Ovary (tissue), 9 donors: Measurements from ENCODE around the gene UROC1. TPM values are rescaled to one million over a fixed set of nuclear protein-coding genes. Genes with fewer than 3 reads are reported as not detected.

Experiments
- DNase-seq, 5 donors: peaks; one replicate each; pipeline ENCODE4 v3.0.0-alpha.2; 2019 to 2020
- H3K27ac ChIP-seq, 2 donors: fragments of 200-600 bp; one replicate each; pipeline versions ENCODE4 v1.5.1 to v1.8.0; 2019 to 2022
- H3K27me3 ChIP-seq: fragments of 200-600 bp; one replicate; pipeline ENCODE4 v1.8.0; 2022
- H3K36me3 ChIP-seq: fragments of 200-600 bp; sonication (generic); one replicate; pipeline ENCODE4 v1.5.1; 2019
- H3K4me1 ChIP-seq: one replicate; pipeline ENCODE4 v1.8.1; 2013; ENCODE audit warnings: mild to moderate bottlenecking, moderate library complexity; ENCODE audit not compliant: insufficient read depth
- H3K4me3 ChIP-seq: fragments of 200-600 bp; sonication (generic); one replicate; pipeline ENCODE4 v1.5.1; 2017
- H3K9me3 ChIP-seq, 2 donors: fragments of 200-600 bp in 1 of 2; sonication (generic) in 1 of 2; one replicate each; pipeline versions ENCODE4 v1.5.1 to v1.8.1; 2013 to 2019; ENCODE audit warnings: mild to moderate bottlenecking in 1 of 2, moderate library complexity in 1 of 2
- CTCF ChIP-seq, 3 donors: fragments of 450-650 bp in 2 of 3; fragments of 200-600 bp in 1 of 3; IDR thresholded peaks; one replicate each; pipeline versions ENCODE4 v1.5.1 to v1.8.0; 2016 to 2022; ENCODE audit warnings: antibody characterized with exemption in 3 of 3, mild to moderate bottlenecking in 1 of 3
- EP300 ChIP-seq: sonication (generic); formaldehyde crosslinking; IDR thresholded peaks from one replicate; pipeline ENCODE4 v1.6.1; 2017; ENCODE audit warnings: antibody characterized with exemption
- POLR2A ChIP-seq: fragments of 450-650 bp; IDR thresholded peaks from one replicate; pipeline ENCODE4 v1.6.1; 2017; ENCODE audit warnings: antibody characterized with exemption, mild to moderate bottlenecking, moderate library complexity
- WGBS, 3 donors: extraction: QIAGEN DNeasy Blood & Tissue Kit in 1 of 3; methylation state at CpG; one replicate each; pipeline versions ENCODE4 v1.1.5 to v1.1.7; 2013 to 2017; 5-methylcytosine and 5-hydroxymethylcytosine counted together
- intact Hi-C, 4 donors: fragments of 100-400 bp; cut with DNase I; formaldehyde crosslinking; loops; one replicate each; pipeline versions ENCODE4 v1.11.0 to v1.15.1; 2022 to 2023
- polyA plus RNA-seq, 2 donors: library from polyadenylated mRNA; stranded (reverse); fragments of 200-250 nt in 1 of 2; fragments of 350-450 nt in 1 of 2; fragmentation: Illumina TruSeq in 1 of 2; extraction: RNeasy Lipid Tissue Mini Kit (QIAGEN cat#74804) in 1 of 2; gene quantifications; one replicate each; pipeline ENCODE4 v1.2.3, GENCODE V29; 2013 to 2014
- total RNA-seq, 7 donors: library from RNA; depleted of rRNA in 2 of 7; stranded (reverse); fragments of >200 nt in 2 of 7; fragmentation: NEBNext Ultra II Directional in 3 of 7; extraction: Animal tissue kit (Norgen Biotek cat#: 25700) in 3 of 7; gene quantifications; one replicate each; pipeline versions ENCODE4 v1.1.0 to v1.2.4, GENCODE V29; 2016 to 2023
- donor health status: DM: no; HTN: no; CAD: no; lungs with moderate emphysema.
- donor health status: DM: no; HTN: no; CAD: no.
- donor health status: Bipolar disorder and iron deficiency.
- donor health status: DM: yes; HTN: yes; CAD: no.
- donor health status: DM: no; HTN: no; CAD: no.
- donor health status: DM: yes; HTN: yes; CAD: no.

UROC1 gene
- total and polyA plus RNA-seq, 9 donors: 0.06 to 0.32 (median 0.12) TPM; not detected in 4

GRCh38 chr3:126435456-126436315, 81.9 kb downstream of the UROC1 start:
- peak in 2 of 5 donors; percentile 7 to 17 for DNase-seq
- Histone ChIP-seq H3K36me3 (no peaks in the 10 kb centered on the region), H3K4me1 (no peaks in the 10 kb centered on the region), H3K27me3 (no peaks in the 10 kb centered on the region), H3K9me3 (no peaks in the 10 kb centered on the region), H3K27ac (no peak overlapping the region), H3K4me3 (no peak overlapping the region)
- TF ChIP-seq POLR2A (no peak), EP300 (no peak), CTCF (IDR thresholded peaks at IDR 0.05) (no peak)
- intact Hi-C loops: no loop called here
- 90 to 95% (median 93%) methylated on average over 14 of the region's 14 CpGs for WGBS, 3 donors

- no peaks in the 10 kb centered on the region for H3K4me1 ChIP-seq
- no peak for DNase-seq
- no peaks in the 10 kb centered on the region for H3K36me3 ChIP-seq
- WGBS, 3 donors: 85 to 90% (median 89%) methylated on average over 8 of the region's 8 CpGs
- intact Hi-C loops: no loop called here
- no peak overlapping the region for H3K27ac ChIP-seq
- no peak overlapping the region for H3K4me3 ChIP-seq
- no peaks in the 10 kb centered on the region for H3K27me3 ChIP-seq
- TF ChIP-seq CTCF (IDR thresholded peaks at IDR 0.05): no peak
- no peak for TF ChIP-seq EP300
- no peak for TF ChIP-seq POLR2A
- no peaks in the 10 kb centered on the region for H3K9me3 ChIP-seq
Measured at GRCh38 chr3:126434931-126435411, 82.6 kb downstream of the UROC1 start.

- TF ChIP-seq POLR2A (no peak), EP300 (no peak), CTCF (IDR thresholded peaks at IDR 0.05) (no peak)
- WGBS, 3 donors: 87 to 94% (median 93%) methylated on average over 6 of the region's 6 CpGs
- peak in 1 of 5 donors; percentile 4 for DNase-seq
- Histone ChIP-seq H3K27me3 (no peaks in the 10 kb centered on the region), H3K4me3 (no peak overlapping the region), H3K36me3 (no peaks in the 10 kb centered on the region), H3K4me1 (no peaks in the 10 kb centered on the region), H3K27ac (no peak overlapping the region), H3K9me3 (no peaks in the 10 kb centered on the region)
- intact Hi-C loops: no loop called here
Measured at GRCh38 chr3:126434264-126434590, 83.3 kb downstream of the UROC1 start.

- Histone ChIP-seq H3K4me1 (no peaks in the 10 kb centered on the region), H3K9me3 (no peaks in the 10 kb centered on the region), H3K27ac (no peak overlapping the region), H3K4me3 (no peak overlapping the region), H3K27me3 (no peaks in the 10 kb centered on the region), H3K36me3 (no peaks in the 10 kb centered on the region)
- WGBS, 3 donors: 83 to 97% (median 84%) methylated on average over 11 to 13 of the region's 13 CpGs
- peak in 1 of 5 donors; percentile 4 for DNase-seq
- intact Hi-C loops: no loop called here
- TF ChIP-seq CTCF (IDR thresholded peaks at IDR 0.05) (no peak), EP300 (no peak), POLR2A (no peak)
Measured at GRCh38 chr3:126433496-126434263, 83.9 kb downstream of the UROC1 start.
